SH-SY5Y (cell line): ENCODE measurements around the gene TSR1.

Experiments used
- GATA2 ChIP-seq: IDR thresholded peaks from 2 replicates; pipeline ENCODE4 v1.6.1; 2011; ENCODE audit warnings: mild to moderate bottlenecking, low read depth, low read length
- GATA3 ChIP-seq: IDR thresholded peaks from 2 replicates; pipeline ENCODE4 v1.6.1; 2011; ENCODE audit warnings: low read depth, mild to moderate bottlenecking, low read length, moderate library complexity

DNA sequence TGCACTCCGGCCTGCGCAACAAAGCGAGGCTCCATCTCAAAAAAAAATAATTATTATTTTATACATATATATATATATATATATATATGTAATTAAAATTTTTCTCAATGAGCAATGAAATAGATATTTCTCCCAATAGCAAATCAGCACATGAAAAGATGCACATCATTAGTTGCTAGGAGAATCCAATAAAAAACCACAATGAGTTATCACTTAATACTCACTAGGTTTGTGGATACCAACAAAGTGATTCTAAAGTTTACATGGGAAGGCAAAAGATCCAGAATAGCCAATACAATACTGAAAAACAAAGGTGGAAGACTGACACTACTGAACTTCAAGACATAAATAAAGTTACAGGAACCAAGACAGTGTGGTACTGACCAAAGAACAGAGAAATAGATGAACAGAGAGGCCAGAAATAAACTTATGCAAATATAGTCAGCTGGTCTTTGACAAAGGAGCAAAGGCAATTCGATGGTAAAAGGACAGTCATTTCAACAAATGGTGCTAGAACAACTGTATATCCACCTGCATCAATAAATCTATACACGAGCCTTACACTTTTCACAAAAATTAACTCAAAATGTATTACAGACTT is 46.3 kb downstream of the TSR1 start:
- TF ChIP-seq GATA3 (no peak), GATA2 (no peak)
